ENCODE data around the gene DGCR2.

DNA sequence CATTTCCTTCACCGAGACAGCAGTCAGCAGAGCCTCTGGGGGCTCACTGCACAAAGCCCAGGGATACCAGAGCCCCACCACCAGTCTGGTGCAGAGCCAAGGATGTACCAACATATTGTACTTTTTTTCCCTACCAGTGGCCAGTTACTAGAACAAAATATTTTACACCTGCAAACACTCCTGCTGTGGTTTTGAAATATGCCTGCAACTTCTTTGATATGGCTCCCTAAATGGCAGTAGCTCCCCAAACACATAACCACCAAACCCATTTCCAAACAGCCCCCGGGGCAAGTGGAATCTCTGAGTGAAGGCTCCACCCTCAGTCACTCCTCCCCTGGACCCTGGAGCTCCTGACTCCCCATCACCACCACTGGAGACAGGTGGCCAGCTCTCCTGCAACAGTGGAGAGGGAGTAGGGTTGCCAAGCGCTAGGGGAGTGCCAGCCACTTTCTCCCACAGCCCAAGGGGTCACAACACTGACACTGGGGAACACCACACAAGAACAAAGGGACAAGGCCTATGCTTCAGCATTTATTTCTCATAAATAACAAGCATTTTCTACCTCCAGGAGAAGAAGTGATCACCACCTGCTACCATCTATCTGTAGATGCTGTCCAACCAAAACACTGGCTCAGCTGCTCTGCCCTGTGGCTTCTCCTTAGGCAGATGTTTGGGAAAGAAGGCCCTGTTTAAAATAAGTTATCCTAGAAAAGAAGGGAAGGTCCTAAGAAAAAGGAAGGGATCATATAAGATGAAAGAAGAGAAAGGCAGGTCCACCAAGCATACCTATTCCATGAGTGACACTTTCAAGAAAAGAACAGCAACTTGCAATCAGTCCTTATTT is 15.1 kb downstream of the DGCR2 start:
- TF ChIP-seq, protein P1, sequence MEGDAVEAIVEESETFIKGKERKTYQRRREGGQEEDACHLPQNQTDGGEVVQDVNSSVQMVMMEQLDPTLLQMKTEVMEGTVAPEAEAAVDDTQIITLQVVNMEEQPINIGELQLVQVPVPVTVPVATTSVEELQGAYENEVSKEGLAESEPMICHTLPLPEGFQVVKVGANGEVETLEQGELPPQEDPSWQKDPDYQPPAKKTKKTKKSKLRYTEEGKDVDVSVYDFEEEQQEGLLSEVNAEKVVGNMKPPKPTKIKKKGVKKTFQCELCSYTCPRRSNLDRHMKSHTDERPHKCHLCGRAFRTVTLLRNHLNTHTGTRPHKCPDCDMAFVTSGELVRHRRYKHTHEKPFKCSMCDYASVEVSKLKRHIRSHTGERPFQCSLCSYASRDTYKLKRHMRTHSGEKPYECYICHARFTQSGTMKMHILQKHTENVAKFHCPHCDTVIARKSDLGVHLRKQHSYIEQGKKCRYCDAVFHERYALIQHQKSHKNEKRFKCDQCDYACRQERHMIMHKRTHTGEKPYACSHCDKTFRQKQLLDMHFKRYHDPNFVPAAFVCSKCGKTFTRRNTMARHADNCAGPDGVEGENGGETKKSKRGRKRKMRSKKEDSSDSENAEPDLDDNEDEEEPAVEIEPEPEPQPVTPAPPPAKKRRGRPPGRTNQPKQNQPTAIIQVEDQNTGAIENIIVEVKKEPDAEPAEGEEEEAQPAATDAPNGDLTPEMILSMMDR (conservative IDR thresholded peaks at IDR 0.05; ENCODE audit: low read depth, low read length): no peak
- no peak for TF ChIP-seq EZH2 (IDR thresholded peaks at IDR 0.05; ENCODE audit: borderline replicate concordance, low read depth, low read length, poor library complexity, severe bottlenecking)
